Stimulated activated CD4-positive, alpha-beta T cell treated with anti-CD3 and anti-CD28 coated beads, Interleukin-15, amount 100 ng/mL, for 48 hours (primary cell): ENCODE results near the gene PIK3R6.

Experiments
- DNase-seq, 2 donors: peaks; one replicate each; pipeline ENCODE4 v3.0.0-alpha.2; 2020; ENCODE audit warnings: low read depth in 2 of 2

Gene PIK3R6

DNA sequence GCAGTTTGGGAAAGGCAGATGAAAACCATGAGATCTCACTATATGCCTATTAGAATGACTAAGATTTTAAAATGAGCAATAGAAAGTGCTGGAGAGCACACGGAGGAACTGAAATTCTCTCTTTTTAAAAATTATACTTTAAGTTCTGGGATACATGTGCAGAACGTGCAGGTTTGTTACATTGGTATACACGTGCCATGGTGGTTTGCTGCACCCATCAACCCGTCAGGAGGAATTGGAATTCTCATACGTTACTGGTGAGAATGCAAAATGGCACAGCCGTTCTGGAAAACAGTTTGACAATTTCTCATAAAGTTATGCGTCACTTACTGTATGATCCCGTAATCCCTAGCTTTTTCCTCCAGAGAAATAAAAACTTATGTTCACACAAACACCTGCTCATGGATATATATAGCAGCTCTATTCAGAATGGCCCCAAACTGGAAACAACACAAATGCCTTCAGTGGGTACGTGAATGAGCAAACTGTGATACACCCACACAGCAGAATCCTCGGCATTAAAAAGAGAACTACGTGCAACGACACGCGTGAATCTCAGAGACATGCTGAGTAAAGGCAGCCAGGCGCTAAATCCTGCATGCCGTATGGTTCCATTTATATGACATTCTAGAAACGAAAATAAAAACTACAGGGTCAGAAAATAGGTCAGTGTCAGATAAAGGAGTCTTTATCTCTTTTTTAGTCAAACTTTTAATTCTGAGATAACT, 11.8 kb downstream of the PIK3R6 start:
- no peak for DNase-seq

GRCh38 chr17:8851600-8851999, 15.9 kb downstream of the PIK3R6 start:
- no peak for DNase-seq

DNA sequence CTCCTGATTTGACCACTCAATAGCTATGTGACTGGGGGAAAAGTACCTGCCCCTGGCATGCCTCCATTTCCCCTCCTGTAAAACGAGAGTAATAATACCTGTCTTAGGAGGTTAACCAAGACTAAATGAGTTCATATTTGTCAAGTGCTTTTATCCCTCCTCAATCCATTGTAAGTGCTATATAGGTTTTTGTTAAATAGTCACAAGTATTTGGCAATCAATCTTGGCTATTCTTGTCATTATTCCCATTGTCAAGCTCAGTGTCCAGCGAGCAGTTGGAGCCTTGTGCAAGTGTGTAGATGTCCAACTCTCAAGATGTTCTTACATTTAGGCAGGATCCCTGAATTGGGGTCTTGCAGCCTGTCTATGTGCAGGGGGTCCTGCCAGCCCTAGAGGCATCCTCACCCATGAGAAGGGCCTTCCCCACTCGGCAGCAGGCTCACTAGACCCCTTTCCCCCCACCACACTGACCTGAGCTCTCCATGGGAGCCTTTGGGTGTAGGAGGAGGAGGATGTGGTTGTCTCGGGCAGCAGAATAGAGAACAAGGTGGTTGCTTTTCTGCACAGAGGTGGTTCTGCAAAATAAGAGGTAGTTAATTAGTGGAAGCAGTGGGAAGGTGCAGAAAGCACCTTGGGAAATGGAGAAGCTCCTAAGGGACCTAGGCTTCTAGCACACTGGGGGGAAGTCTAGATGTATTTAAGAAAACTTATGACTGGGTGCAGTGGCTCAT, 18.0 kb downstream of the PIK3R6 start:
- DNase-seq: no peak

GRCh38 chr17:8847891-8848290, 19.6 kb downstream of the PIK3R6 start:
- DNase-seq: no peak

DNA sequence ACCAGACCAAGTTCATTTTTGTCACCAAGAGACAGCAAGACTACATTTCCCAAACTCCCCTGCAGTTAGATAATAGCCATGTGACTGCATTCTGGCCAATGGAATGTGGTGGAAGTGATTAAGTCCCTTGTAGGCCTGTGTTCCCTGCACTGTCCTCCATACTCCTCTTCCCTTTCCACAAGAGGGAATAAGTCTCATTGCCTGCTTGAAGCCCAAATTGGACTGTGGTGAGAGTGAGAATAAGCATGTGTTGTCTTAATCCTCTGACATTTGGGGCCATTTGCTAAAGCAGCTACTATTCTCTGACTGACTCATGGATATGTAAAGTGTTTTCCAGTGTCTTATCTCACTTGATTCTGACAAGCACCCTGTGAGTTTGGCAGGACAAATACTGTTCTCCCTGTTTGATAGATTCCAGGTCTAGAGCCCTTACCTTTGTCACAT, 20.7 kb downstream of the PIK3R6 start:
- DNase-seq: no peak

DNA sequence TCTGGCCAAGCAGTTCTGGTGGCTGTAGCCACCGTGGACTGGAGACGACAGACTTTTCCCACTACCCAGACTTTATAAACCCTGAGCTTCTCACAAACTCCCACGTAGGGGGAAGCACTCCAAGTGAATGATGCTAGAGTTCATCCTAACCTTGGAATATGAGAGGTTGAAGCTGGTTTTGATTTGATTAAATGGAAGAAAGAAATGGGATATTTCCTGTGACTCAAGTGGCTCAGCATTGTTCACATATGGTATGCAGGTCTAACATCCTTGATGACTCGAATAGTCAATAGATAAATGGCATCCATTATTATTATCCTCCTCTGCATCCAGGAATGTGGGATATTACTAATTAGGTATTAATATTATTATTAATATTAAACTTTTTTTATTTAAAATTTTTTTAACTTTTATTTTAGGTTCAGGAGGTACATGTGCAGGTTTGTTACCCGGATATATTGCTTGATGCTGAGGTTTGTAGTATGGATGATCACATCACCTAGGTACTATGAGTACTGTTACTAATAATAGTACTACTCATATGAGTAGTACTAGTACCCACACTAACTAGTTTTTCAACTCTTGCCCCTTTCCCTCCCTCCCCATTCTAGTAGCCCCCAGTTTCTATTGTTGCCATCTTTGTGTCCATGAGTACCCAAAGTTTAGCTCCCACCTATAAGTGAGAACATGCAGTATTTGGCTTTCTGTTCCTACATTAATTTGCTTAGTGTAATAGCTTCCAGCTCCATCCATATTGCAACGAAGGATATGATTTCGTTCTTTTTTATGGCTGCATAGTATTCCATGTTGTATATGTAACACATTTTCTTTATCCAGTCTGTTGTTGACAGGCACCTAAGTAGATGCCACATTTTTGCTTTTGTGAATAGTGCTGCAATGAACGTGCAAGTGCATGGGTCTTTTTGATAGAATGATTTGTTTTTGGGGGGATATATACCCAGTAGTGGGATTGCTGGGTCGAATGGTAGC, 22.9 kb downstream of the PIK3R6 start:
- DNase-seq: no peak

- DNase-seq: no peak
These were observed 24.1 kb downstream of the PIK3R6 start for GRCh38 chr17:8843344-8843743.

- no peak for DNase-seq
These were observed 25.6 kb downstream of the PIK3R6 start for GRCh38 chr17:8841844-8842243.

- no peak for DNase-seq
These were observed 28.0 kb downstream of the PIK3R6 start for GRCh38 chr17:8839410-8839935.

GRCh38 chr17:8838551-8839095, 28.9 kb downstream of the PIK3R6 start:
- DNase-seq: no peak

DNA sequence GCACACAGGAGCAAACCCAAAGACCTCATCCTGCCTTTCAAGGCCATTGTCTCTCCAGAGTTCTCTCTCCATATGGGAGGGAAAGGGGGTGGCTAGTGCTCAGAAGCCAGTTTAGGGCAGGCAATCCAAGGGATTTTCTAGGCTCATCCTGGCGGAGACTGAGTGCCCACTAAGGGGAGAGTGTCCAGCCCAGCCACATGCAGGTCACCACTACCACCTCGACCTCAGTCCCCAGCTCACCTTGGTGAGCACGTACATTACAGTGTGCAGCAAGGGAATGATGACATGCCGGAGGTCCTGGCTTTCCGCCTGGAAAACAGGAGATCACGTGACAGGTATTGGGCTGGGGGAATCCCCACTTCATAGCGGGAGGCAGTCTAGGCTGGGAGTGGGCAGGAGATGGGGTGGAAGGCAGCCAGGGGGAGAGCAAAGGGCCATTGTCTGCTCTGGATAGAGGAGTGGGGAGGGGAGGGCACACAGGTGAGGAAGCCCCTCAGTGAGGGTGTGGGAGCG, 29.9 kb downstream of the PIK3R6 start:
- DNase-seq: no peak

GRCh38 chr17:8836821-8837562, 30.5 kb downstream of the PIK3R6 start:
- DNase-seq: no peak

GRCh38 chr17:8835631-8836364, 31.7 kb downstream of the PIK3R6 start:
- DNase-seq: no peak

GRCh38 chr17:8835106-8835505, 32.4 kb downstream of the PIK3R6 start:
- DNase-seq: no peak

DNA sequence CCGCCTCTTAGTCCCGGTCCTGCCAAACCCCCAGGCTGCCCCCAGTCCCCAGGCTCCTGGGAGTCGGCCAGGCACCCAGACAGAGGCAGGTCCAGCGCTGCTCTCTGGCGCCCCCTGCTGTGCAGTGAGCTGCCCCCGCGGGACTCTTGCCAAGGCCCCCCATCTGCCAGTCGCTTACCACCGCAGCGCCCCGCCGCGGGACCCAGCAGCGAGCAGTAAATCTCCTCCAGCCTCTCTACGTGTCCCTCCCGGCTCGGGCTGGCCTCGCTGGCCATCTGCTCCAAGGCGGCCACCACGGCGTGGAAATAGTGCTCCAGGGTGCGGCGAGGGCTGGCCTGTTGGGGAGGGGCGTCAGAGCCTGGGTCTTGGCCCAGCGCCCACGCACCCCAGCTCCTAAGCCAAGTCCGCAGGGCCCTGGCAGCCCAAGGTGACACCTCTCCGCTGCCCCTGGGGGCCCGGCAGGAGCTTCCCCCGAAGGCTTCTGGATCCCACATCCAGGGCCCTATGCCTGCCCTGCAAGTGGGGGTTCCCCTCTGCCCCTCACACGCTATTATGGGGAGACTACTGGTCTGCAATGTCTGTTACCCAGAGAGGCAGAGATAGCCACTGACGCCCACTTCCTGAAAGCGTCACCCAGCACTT, 34.6 kb downstream of the PIK3R6 start:
- peak; percentile 5 to 25 for DNase-seq

- DNase-seq: no peak
These were observed 36.1 kb downstream of the PIK3R6 start for GRCh38 chr17:8831234-8831849.

DNA sequence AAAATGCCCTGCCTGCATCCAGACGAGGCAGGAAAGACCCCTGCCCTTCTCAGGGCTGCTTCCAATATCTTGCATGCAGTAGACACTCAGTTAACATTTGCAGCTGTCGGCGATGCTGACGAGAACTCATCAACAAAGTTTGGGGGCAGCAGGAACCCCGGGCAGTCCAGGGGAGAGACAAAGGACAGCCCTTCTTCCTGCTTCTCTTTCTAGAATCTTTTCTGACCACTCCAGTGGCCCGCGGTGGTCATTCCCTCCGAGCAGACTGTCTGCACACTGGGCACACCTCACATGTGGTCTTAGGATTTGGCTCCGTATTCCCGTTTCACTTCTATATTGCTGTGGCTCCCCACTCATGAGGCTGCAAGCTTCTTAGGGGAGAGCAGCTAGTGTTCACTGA, 37.3 kb downstream of the PIK3R6 start:
- DNase-seq: no peak

DNA sequence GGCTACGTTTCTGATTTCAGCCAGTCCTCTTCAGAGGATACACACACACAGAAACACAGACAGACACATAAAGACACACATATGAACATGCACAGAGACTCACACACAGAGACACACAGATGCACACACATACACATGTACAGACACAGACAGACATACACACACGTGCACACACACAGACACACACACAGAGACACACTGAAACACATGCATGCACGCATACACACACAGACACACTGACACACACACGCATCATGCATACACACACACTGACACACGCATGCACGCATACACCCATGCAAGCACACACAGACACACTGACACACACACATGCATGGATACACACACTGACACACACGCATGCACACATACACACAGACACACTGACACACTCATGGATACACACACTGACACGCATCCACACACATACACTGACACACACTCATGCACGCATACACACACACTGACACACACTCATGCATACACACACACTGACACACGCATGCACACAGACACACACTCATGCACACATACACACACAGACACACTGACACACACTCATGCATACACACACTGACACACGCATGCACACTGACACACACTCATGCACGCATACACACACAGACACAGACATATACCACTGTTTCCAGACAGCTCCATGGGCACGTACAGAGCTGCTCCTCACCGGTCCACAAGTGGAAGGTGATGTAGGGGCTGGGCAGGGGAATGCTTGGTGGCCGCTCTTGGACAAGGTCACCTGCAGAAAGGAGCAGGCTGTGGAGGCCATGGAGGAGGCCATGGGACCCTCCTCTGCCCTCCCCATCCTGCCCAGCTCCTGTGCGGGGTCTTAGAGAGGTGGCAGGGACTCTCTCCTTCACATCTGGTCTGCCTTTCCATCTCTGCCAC, 38.2 kb downstream of the PIK3R6 start:
- no peak for DNase-seq
